Fibroblast of mammary gland (primary cell): Measurements from ENCODE around the gene CDH23.

Experiments
- DNase-seq: peaks from one replicate; pipeline ENCODE4 v3.0.0-alpha.2; 2010; ENCODE audit warnings: low read depth
- H3K4me3 ChIP-seq: 2 replicates; pipeline ENCODE4 v1.5.1; 2011; ENCODE audit warnings: low read depth, mild to moderate bottlenecking, low read length, moderate library complexity; ENCODE audit not compliant: control insufficient read depth
- TF ChIP-seq, protein P1 (sequence below): conservative IDR thresholded peaks from 2 replicates; pipeline ENCODE4 v1.5.1; 2011; ENCODE audit warnings: low read depth, low read length, inconsistent platforms; ENCODE audit not compliant: control insufficient read depth, insufficient read depth

Gene CDH23

DNA sequence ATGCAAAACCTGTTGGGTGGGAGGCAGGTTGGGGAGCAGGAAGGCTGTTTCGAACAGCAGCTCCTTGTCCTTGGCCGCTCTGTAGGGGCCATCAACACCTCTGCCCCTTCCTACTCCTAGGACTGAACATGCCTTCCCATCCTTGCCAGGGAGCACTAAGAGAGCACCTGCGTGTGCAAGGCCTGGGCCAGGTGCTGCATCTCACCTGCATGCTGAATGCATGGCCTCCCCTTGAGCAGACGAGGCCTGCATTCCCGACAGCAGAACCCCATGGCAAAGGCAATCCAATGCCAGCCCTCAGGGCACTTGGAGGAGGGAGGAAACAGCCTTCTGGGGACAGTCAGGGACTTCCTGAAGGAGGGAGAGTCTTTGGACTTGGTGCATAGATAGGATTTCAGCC, 365.6 kb downstream of the CDH23 start:
- DNase-seq, result no peak
- TF ChIP-seq, protein P1, sequence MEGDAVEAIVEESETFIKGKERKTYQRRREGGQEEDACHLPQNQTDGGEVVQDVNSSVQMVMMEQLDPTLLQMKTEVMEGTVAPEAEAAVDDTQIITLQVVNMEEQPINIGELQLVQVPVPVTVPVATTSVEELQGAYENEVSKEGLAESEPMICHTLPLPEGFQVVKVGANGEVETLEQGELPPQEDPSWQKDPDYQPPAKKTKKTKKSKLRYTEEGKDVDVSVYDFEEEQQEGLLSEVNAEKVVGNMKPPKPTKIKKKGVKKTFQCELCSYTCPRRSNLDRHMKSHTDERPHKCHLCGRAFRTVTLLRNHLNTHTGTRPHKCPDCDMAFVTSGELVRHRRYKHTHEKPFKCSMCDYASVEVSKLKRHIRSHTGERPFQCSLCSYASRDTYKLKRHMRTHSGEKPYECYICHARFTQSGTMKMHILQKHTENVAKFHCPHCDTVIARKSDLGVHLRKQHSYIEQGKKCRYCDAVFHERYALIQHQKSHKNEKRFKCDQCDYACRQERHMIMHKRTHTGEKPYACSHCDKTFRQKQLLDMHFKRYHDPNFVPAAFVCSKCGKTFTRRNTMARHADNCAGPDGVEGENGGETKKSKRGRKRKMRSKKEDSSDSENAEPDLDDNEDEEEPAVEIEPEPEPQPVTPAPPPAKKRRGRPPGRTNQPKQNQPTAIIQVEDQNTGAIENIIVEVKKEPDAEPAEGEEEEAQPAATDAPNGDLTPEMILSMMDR, result no peak
- no peak overlapping the region for H3K4me3 ChIP-seq

DNA sequence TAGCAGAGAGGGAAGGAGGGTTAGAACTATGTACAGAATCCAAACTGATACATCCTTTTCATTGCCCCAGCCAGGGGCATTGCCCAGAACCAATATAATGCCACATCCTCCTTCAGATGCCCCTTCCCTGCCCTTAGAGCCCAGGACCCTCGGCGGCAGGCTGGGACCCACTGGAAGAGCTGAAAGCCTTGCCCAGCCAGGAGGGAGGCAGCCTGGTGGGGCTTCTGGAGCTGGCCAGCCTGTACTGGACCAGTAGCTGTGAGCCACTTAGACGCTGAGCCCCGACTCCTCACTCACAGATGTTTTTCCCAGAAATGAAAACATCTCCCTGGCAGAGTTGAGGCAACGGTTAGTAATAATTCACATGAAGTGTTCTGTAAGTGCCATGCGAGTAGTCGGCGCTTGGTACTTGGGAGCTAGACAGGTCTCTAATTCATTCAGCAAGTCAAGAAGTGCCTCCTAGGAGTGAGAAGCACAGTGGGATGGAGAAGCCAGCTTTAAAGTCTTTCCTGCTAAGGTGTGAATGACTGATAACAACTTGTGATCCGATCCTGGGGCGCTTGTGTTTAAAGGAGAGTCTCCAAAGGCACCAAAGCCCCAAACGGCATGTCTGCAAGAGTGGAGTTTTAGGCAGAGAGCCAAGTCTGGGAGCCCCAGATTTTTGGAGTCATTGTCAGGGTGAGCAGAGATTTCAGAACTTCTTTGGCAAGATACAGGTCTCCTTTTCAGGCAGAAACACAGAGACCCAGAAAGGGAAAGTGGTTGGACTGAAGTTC, 366.8 kb downstream of the CDH23 start:
- H3K4me3 ChIP-seq, result no peak overlapping the region
- TF ChIP-seq, protein P1, result no peak
- DNase-seq, result peak; percentile 37

DNA sequence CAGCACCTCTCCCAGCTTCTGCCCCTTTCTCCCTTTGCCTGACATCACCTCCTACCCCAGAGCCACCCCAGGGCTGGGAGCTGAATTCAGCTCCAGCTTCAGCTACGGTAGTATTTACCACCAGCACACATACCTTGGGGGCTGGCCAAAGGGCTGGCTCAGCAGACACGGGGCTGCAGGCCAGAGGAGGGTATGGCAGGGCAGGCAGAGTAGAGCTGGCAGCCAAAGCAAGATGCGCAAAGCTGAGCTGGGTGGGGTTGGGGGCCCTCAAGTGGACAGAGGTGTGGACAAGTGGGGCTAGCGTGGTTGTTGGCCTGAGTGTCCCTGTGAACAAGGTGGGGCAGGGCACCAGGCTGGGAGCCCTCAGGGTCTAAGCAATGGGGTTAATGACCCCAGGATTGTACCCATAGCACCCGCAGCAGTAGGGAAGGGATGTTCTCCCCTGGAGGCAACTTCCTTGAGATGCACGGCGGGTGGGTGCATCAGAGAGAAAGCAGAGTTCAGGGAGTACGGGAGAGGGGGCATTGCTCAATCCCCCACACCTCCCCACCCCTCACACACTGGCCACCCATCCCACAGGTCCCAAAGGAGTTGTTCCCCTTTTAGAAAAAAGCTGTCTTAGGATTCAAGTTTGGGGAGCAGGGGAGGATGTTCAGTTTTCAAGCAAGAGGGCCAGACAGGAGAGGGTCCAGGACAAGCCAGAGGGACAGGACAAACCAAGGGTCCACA, 368.6 kb downstream of the CDH23 start:
- peak; percentile 15 for DNase-seq
- TF ChIP-seq, protein P1, result no peak
- no peak overlapping the region for H3K4me3 ChIP-seq

DNA sequence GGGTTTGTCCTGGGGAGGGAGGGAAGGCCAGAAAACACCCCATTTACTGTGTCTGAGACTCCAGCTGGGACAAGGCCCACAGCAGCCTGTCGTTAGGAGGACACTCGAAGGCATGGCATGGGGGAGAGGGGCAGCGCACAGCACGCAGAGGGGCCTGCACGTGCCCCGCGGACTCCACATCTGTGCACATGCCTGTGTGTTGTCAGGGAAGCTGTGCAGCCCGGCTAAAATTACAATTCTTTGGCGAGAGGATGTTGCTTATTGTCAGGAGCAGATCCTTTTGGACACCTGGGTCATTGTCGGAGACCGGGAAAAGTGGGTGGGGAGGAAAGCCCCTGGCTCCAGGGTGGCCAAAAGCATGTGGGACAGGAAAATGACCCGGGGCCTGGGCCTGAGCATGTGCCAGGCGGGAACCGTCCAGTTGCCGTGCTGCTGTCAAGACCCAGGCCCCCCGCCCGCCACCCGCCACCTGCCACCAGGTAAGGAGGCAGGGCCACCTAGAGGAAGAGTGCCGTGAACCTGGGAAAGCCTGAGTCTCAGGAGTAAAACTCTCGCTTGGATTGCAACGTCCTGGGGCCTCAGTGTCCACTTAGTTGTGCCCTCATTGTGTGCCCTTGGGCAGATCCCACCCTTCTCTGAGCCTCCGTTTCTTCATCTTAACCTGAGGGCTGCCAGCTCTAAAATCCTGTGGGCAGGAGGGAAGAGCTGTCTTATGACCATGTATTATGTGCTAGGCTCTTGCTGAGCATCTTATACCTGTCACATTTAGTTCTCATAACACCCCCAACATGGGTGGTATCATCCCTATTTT, 369.4 kb downstream of the CDH23 start:
- H3K4me3 ChIP-seq, result no peak overlapping the region
- no peak for DNase-seq
- TF ChIP-seq, protein P1, result no peak

DNA sequence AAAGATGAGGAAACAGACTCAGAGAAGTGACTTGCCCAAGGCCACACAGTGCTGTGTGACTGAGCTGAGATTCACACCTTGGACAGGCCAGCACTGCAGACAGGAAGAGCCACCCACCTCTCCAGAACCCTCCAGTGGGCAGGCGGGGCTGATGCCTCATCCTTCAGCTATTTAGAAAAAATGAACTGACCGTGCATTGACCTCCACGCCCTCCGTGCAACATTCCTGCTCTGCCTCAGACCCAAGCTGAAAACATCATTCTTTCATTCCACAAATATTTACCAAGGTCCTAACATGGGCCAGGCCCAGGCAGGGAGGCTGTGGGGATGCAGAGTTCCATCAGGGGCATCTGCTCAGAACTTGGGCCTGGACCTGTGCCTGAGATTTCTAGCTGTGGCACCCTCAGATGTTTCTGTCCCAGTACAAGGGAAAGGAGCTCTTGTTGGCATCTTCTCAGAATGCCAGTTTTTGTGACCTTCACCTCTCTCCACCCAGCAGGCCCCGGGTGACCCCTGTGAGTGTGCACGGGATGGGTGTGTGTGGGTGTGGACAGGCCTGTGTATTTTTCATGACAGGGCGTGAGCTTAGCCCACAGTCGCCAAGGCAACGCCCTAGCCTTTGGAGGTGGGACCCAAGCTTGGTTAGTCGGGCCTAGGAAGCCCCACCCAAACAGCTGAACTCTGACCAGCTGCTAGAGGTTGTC, 370.1 kb downstream of the CDH23 start:
- DNase-seq, result peak; percentile 93
- no peak overlapping the region for H3K4me3 ChIP-seq
- TF ChIP-seq, protein P1, result no peak

DNA sequence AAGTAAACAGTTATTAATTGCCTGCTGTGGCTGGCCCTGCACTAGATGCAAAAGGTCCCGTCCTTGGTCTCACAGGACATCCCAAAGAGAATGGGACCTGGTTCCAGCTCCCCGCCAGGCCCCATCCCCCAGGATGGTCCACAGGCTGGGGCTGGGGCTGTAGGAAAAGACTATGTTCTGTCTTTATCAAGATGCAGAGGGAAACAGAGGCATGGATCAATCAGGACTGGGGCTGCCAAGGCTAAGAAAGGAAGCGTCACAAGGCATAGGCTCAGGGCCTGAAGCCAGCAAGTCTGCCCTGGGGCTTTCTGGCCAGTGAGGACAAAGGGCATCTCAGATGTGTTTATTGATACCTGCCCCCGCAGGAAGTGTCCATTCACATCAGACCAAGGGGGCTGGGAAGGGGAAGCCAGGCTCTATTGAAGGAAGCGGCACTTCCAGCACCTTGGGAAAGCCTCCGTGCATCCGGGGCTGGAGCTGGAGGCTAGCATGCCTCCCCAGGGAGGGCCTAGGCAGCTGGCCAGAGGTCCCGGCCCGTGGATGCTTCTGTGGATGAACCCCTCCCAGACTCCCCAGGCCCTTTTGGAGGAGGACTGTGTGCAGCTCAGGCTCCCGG, 370.8 kb downstream of the CDH23 start:
- DNase-seq, result peak; percentile 23
- no peak overlapping the region for H3K4me3 ChIP-seq
- TF ChIP-seq, protein P1, result no peak
